ENCODE results near the gene MYO3B. TPM values are rescaled to one million over a fixed set of nuclear protein-coding genes. Genes with fewer than 3 reads are reported as not detected.
"Not testable (repeated sequence)": the region's sequence is repeated elsewhere in the genome, so short reads cannot be mapped to it uniquely, and the experiment has no call there.

Gene MYO3B
- total RNA-seq, 1 donor from 2014 or later = not detected

- TF ChIP-seq, protein P1, sequence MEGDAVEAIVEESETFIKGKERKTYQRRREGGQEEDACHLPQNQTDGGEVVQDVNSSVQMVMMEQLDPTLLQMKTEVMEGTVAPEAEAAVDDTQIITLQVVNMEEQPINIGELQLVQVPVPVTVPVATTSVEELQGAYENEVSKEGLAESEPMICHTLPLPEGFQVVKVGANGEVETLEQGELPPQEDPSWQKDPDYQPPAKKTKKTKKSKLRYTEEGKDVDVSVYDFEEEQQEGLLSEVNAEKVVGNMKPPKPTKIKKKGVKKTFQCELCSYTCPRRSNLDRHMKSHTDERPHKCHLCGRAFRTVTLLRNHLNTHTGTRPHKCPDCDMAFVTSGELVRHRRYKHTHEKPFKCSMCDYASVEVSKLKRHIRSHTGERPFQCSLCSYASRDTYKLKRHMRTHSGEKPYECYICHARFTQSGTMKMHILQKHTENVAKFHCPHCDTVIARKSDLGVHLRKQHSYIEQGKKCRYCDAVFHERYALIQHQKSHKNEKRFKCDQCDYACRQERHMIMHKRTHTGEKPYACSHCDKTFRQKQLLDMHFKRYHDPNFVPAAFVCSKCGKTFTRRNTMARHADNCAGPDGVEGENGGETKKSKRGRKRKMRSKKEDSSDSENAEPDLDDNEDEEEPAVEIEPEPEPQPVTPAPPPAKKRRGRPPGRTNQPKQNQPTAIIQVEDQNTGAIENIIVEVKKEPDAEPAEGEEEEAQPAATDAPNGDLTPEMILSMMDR (IDR thresholded peaks at IDR 0.05) = no peak
- Mint-ChIP-seq H3K9me3 (no peaks in the 10 kb centered on the region), H3K36me3 (ENCODE audit: low read depth) (no peaks in the 10 kb centered on the region), H3K4me1 (no peaks in the 10 kb centered on the region), H3K27ac (no peak overlapping the region), H3K27me3 (peaks cover 5% of the 10 kb centered on the region), H3K4me3 (no peak overlapping the region)
- intact Hi-C loops (cut with micrococcal nuclease) = no loop called here
- no peak for DNase-seq
- CTCF ChIA-PET = no interaction called here
- no peak for ATAC-seq (ENCODE audit: low read depth)
- POLR2A ChIA-PET = no interaction called here
Observed at GRCh38 chr2:170671079-170671478, 493.1 kb downstream of the MYO3B start.

DNA sequence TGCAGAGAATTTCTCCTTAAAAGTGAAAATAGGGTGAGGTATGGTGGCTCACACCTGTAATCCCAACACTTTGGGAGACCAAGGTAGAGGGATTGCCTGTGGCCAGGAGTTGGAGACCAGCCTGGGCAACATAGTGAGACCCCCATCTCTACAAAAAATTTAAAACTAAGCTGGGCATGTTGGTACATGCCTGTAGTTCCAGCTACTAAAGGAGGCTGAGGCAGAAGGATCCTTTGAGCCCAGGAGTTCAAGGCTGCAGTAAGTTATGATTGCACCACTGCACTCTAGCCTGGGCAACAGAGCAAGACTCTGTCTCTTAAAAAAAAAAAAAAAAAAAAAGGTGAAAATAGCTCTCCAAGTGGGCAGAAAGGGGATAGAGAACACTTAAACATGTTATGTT, 496.3 kb downstream of the MYO3B start:
- H3K4me1 Mint-ChIP-seq; H3K4me3 Mint-ChIP-seq; POLR2A ChIA-PET; H3K9me3 Mint-ChIP-seq; CTCF ChIA-PET; ATAC-seq (ENCODE audit: low read depth); H3K36me3 Mint-ChIP-seq (ENCODE audit: low read depth); H3K27ac Mint-ChIP-seq; DNase-seq; H3K27me3 Mint-ChIP-seq; intact Hi-C loops (cut with micrococcal nuclease): not testable (repeated sequence)

- DNase-seq (no peak), ATAC-seq (ENCODE audit: low read depth) (no peak)
- H3K4me3 Mint-ChIP-seq = no peak overlapping the region
- H3K27ac Mint-ChIP-seq = no peak overlapping the region
- H3K36me3 Mint-ChIP-seq (ENCODE audit: low read depth) = no peaks in the 10 kb centered on the region
- intact Hi-C loops (cut with micrococcal nuclease) = no loop called here
- no peaks in the 10 kb centered on the region for H3K4me1 Mint-ChIP-seq
- TF ChIP-seq, protein P1 (IDR thresholded peaks at IDR 0.05) = no peak
- ChIA-PET CTCF (no interaction called here), POLR2A (no interaction called here)
- no peaks in the 10 kb centered on the region for H3K9me3 Mint-ChIP-seq
- H3K27me3 Mint-ChIP-seq = peaks cover 5% of the 10 kb centered on the region
Observed at GRCh38 chr2:170675701-170676100, 497.8 kb downstream of the MYO3B start.

- no peak overlapping the region for H3K4me3 Mint-ChIP-seq
- intact Hi-C loops (cut with micrococcal nuclease) = no loop called here
- TF ChIP-seq, protein P1 (IDR thresholded peaks at IDR 0.05) = no peak
- POLR2A ChIA-PET = no interaction called here
- no peaks in the 10 kb centered on the region for H3K36me3 Mint-ChIP-seq (ENCODE audit: low read depth)
- H3K4me1 Mint-ChIP-seq = no peaks in the 10 kb centered on the region
- no peaks in the 10 kb centered on the region for H3K9me3 Mint-ChIP-seq
- peaks cover 5% of the 10 kb centered on the region for H3K27me3 Mint-ChIP-seq
- no peak for DNase-seq
- CTCF ChIA-PET = no interaction called here
- ATAC-seq (ENCODE audit: low read depth) = no peak
- no peak overlapping the region for H3K27ac Mint-ChIP-seq
Observed at GRCh38 chr2:170679607-170680079, 501.7 kb downstream of the MYO3B start.

DNA sequence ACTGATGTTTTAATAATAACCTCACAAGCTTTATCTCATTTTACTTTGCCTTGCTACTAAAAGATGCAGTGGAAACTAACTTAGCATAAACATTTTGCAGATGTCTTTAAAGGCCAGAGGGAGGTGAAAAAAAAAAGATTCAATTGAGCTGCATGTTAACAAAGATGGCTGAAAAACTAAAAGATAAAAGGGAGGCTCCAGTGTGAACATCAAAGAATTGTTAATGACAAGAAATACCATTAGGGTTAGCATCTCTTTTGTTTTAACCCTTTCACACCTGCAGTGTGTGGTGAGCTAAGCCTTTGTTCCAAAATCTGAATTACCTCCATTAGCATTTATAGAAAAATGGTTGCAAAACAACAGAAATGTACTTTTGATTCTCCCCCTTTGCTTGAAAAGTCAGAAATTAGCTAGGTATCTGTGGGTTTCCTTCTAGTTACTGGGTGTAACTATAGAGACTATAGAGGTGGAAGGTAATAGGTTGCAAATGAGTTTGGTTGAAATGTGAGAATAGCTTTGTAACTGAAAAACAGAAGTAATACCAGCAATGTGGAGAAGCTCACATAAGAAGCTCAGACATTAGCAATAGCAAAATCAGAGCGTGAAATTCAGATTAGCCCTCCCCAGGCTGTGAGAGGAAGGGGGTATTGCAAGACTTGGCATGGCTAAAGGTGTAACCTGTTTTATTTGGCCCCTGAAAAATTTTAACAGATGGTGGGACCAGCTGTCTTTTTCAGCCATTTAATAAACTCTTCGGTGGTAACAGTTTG, 502.4 kb downstream of the MYO3B start:
- H3K4me1 Mint-ChIP-seq = no peaks in the 10 kb centered on the region
- DNase-seq (no peak), ATAC-seq (ENCODE audit: low read depth) (no peak)
- TF ChIP-seq, protein P1 (IDR thresholded peaks at IDR 0.05) = no peak
- ChIA-PET POLR2A (no interaction called here), CTCF (no interaction called here)
- peaks cover 5% of the 10 kb centered on the region for H3K27me3 Mint-ChIP-seq
- intact Hi-C loops (cut with micrococcal nuclease) = no loop called here
- no peak overlapping the region for H3K4me3 Mint-ChIP-seq
- no peak overlapping the region for H3K27ac Mint-ChIP-seq
- H3K36me3 Mint-ChIP-seq (ENCODE audit: low read depth) = no peaks in the 10 kb centered on the region
- no peaks in the 10 kb centered on the region for H3K9me3 Mint-ChIP-seq

GRCh38 chr2:170681311-170681710, 503.4 kb downstream of the MYO3B start:
- Mint-ChIP-seq H3K4me1 (no peaks in the 10 kb centered on the region), H3K36me3 (ENCODE audit: low read depth) (no peaks in the 10 kb centered on the region), H3K4me3 (no peak overlapping the region), H3K27me3 (peaks cover 5% of the 10 kb centered on the region), H3K27ac (no peak overlapping the region), H3K9me3 (no peaks in the 10 kb centered on the region)
- no peak for DNase-seq
- TF ChIP-seq, protein P1 (IDR thresholded peaks at IDR 0.05) = no peak
- CTCF ChIA-PET = no interaction called here
- intact Hi-C loops (cut with micrococcal nuclease) = no loop called here
- POLR2A ChIA-PET = no interaction called here
- ATAC-seq (ENCODE audit: low read depth) = no peak

All from activated B cell treated with CpG ODN at 0.5 μM for 24 hours (primary cell).